UCSD-AML1 (cell line): Measurements from ENCODE around the gene ZNF99.
"Not testable (repeated sequence)": the region's sequence is repeated elsewhere in the genome, so short reads cannot be mapped to it uniquely, and the experiment has no call there.

Source experiments
- DNase-seq: peaks from one replicate; lab custom pipeline; 2025; ENCODE audit not compliant: unreplicated experiment; lab: John Stamatoyannopoulos, UW

Gene ZNF99

GRCh38 chr19:22783651-22784410 lies at the start of gene ZNF99:
ZNF99 (minus strand) TSS chr19:22784151; CDS start chr19:22784016, 135 bp downstream.
- DNase-seq, result no peak

GRCh38 chr19:22832031-22832762 lies 48.2 kb upstream of the ZNF99 start, which contains the start of gene ZNF723:
ZNF723 (plus strand) TSS chr19:22832291; CDS start chr19:22832380, 89 bp downstream.
- no peak for DNase-seq

GRCh38 chr19:22831211-22831610 lies 47.3 kb upstream of the ZNF99 start:
- DNase-seq, result no peak

- DNase-seq, result no peak
Observed at GRCh38 chr19:22814124-22814523, 30.2 kb upstream of the ZNF99 start.

GRCh38 chr19:22807061-22807835 lies 23.3 kb upstream of the ZNF99 start:
- no peak for DNase-seq

GRCh38 chr19:22806418-22806817 lies 22.5 kb upstream of the ZNF99 start:
- DNase-seq, result no peak

- DNase-seq, result no peak
Observed at GRCh38 chr19:22797040-22797439, 13.1 kb upstream of the ZNF99 start.

- not testable (repeated sequence) for DNase-seq
Observed at GRCh38 chr19:22792863-22793262, 8.9 kb upstream of the ZNF99 start.

GRCh38 chr19:22735911-22736645 lies 47.9 kb downstream of the ZNF99 start:
- DNase-seq, result no peak

GRCh38 chr19:22733691-22734090 lies 50.3 kb downstream of the ZNF99 start:
- DNase-seq, result no peak

- not testable (repeated sequence) for DNase-seq
Observed at GRCh38 chr19:22728214-22728613, 55.7 kb downstream of the ZNF99 start.

- DNase-seq, result not testable (repeated sequence)
Observed at GRCh38 chr19:22721533-22721932, 62.4 kb downstream of the ZNF99 start.

GRCh38 chr19:22708983-22709382 lies 75.0 kb downstream of the ZNF99 start:
- DNase-seq, result no peak

GRCh38 chr19:22703096-22703495 lies 80.9 kb downstream of the ZNF99 start:
- not testable (repeated sequence) for DNase-seq

GRCh38 chr19:22702661-22703060 lies 81.3 kb downstream of the ZNF99 start:
- DNase-seq, result not testable (repeated sequence)
